GM12892 (cell line): Measurements from ENCODE around the gene WNT3.

Experiments
- POLR2A ChIP-seq: IDR thresholded peaks from 2 replicates; pipeline ENCODE4 v1.6.1; 2011; ENCODE audit warnings: low read depth, low read length, control low read depth
- TAF1 ChIP-seq: IDR thresholded peaks from 2 replicates; pipeline ENCODE4 v1.6.1; 2011; ENCODE audit warnings: low read depth, mild to moderate bottlenecking, control low read depth, low read length, borderline replicate concordance

DNA sequence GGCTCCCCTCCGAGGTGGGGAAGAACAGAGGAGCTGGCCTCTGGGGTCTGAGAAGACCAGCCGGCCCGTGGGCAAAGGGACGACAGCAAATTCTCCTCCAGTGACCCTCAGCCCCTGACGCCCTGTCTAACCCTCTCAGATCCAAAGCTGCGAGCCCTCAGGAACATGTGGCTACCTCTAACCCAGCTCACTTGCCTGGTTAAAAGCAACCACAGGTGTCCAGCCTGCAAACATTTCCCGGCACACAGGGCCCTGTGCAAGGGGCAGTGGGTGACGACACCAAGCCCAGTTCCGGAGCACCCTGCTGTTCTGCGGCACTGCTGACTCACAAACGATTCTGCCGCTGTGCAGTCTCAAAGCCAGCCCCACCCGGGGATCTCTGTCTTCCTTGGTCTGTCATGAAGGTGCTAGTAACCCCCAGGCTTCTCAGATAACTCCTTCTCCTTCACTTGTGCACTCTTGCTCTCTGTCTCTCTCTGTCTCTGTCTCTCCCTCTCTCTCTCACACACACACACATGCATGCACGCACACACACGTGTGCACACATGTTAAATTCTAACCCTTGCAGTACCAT lies 23.0 kb downstream of the WNT3 start:
- TF ChIP-seq TAF1, result no peak
- TF ChIP-seq POLR2A, result no peak
